SK-N-SH (cell line): ENCODE data around the gene CBLB. TPM values are rescaled to one million over a fixed set of nuclear protein-coding genes. Genes with fewer than 3 reads are reported as not detected.
A peak's percentile ranks its signal among the peaks of the same experiment; 100 is the strongest.

Experiments used
- CTCF ChIA-PET: fragments of 300-600, 350-600 bp; formaldehyde crosslinking; extraction: SDS; loops from one replicate; lab custom pipeline; 2021; lab: Yijun Ruan, JAX
- POLR2A ChIA-PET: fragments of 350-600 bp; sonication (Branson Sonifier 250); formaldehyde crosslinking; extraction: SDS; loops from one replicate; lab custom pipeline; 2020; ENCODE audit warnings: antibody characterized with exemption, inconsistent platforms; lab: Yijun Ruan, JAX
- DNase-seq: peaks from one replicate; pipeline ENCODE4 v3.0.0; 2012
- H2AFZ ChIP-seq: fragments of 200-600 bp; sonication (generic); 2 replicates; pipeline ENCODE4 v1.8.1; 2016; ENCODE audit warnings: antibody characterized with exemption, mild to moderate bottlenecking, low read depth
- H3F3A ChIP-seq: fragments of 200-600 bp; sonication (generic); replicated peaks from 2 replicates; pipeline ENCODE3; 2016; ENCODE audit warnings: antibody characterized with exemption, mild to moderate bottlenecking; ENCODE audit not compliant: insufficient read depth
- H3K27ac ChIP-seq, 2 experiments: fragments of 200-500 bp in 1 of 2; fragments of 200-600 bp in 1 of 2; sonication (Bioruptor generic) in 1 of 2; sonication (generic), shearing (Covaris generic) in 1 of 2; 2 replicates each; pipeline versions ENCODE4 v1.5.1 to v1.6.1; 2014 to 2016; ENCODE audit warnings: low read depth in 2 of 2, inconsistent platforms in 1 of 2, low read length in 1 of 2, mild to moderate bottlenecking in 1 of 2, mixed read lengths in 1 of 2
- H3K27me3 ChIP-seq: fragments of 200-600 bp; sonication (generic), shearing (Covaris generic); 2 replicates; pipeline ENCODE4 v1.6.1; 2016; ENCODE audit warnings: mixed run types; ENCODE audit not compliant: insufficient read depth
- H3K36me3 ChIP-seq, 2 experiments: fragments of 200-500 bp in 1 of 2; fragments of 200-600 bp in 1 of 2; sonication (Bioruptor generic) in 1 of 2; sonication (generic) in 1 of 2; replicated peaks in 1 of 2; 2 replicates each; pipeline versions ENCODE3 to v1.5.1; 2014 to 2016; ENCODE audit warnings: low read length in 1 of 2, mild to moderate bottlenecking in 1 of 2; ENCODE audit not compliant: insufficient read depth in 2 of 2, control insufficient read depth in 1 of 2
- H3K4me1 ChIP-seq, 2 experiments: fragments of 200-500 bp in 1 of 2; fragments of 200-600 bp in 1 of 2; sonication (Bioruptor generic) in 1 of 2; sonication (generic), shearing (Covaris generic) in 1 of 2; 2 replicates each; pipeline versions ENCODE4 v1.5.1 to v1.6.1; 2014 to 2016; ENCODE audit warnings: low read depth in 1 of 2, low read length in 1 of 2, mixed run types in 1 of 2; ENCODE audit not compliant: insufficient read depth in 2 of 2, control insufficient read depth in 1 of 2
- H3K4me2 ChIP-seq: fragments of 200-600 bp; sonication (generic), shearing (Covaris generic); 2 replicates; pipeline ENCODE4 v1.6.1; 2017; ENCODE audit warnings: mixed run types
- H3K4me3 ChIP-seq, 2 experiments: fragments of 200-500 bp in 1 of 2; fragments of 200-600 bp in 1 of 2; sonication (Bioruptor generic) in 1 of 2; sonication (generic), shearing (Covaris generic) in 1 of 2; 2 replicates each; pipeline versions ENCODE4 v1.5.1 to v1.8.1; 2014 to 2016; ENCODE audit warnings: low read depth in 2 of 2, inconsistent platforms in 1 of 2, low read length in 1 of 2, mild to moderate bottlenecking in 1 of 2, mixed read lengths in 1 of 2, moderate library complexity in 1 of 2
- H3K79me2 ChIP-seq: fragments of 200-600 bp; sonication (generic); 2 replicates; pipeline ENCODE4 v1.8.1; 2017; ENCODE audit warnings: mild to moderate bottlenecking; ENCODE audit not compliant: insufficient read depth
- H3K9ac ChIP-seq: fragments of 200-600 bp; sonication (generic); 2 replicates; pipeline ENCODE4 v1.6.1; 2017; ENCODE audit warnings: mixed run types
- H3K9me2 ChIP-seq: fragments of 200-600 bp; sonication (generic); 2 replicates; pipeline ENCODE4 v1.6.1; 2017; ENCODE audit warnings: mixed run types
- H3K9me3 ChIP-seq: fragments of 200-600 bp; sonication (generic); 2 replicates; pipeline ENCODE4 v1.6.1; 2017; ENCODE audit warnings: mixed run types, mild to moderate bottlenecking, moderate library complexity
- H4K20me1 ChIP-seq: fragments of 200-600 bp; sonication (generic); 2 replicates; pipeline ENCODE4 v1.6.1; 2017; ENCODE audit warnings: mild to moderate bottlenecking, mixed run types; ENCODE audit not compliant: insufficient read depth
- CHD2 ChIP-seq: fragments of 150-350 bp; IDR thresholded peaks from 2 replicates; pipeline ENCODE4 v1.6.1; 2018; ENCODE audit warnings: low read length; ENCODE audit not compliant: partially characterized antibody
- CTCF ChIP-seq: fragments of 200-600 bp; sonication (generic); IDR thresholded peaks from 2 replicates; pipeline ENCODE4 v1.6.1; 2017; ENCODE audit warnings: antibody characterized with exemption, mild to moderate bottlenecking, moderate library complexity
- ELF1 ChIP-seq: IDR thresholded peaks from 2 replicates; pipeline ENCODE4 v1.4.0; 2012
- EZH2phosphoT487 ChIP-seq: fragments of 200-600 bp; sonication (generic); IDR thresholded peaks from 2 replicates; pipeline ENCODE4 v1.6.1; 2017; ENCODE audit warnings: low read depth, mixed run types, mild to moderate bottlenecking, antibody characterized with exemption, moderate library complexity, borderline replicate concordance
- FOXM1 ChIP-seq: IDR thresholded peaks from 2 replicates; pipeline ENCODE4 v1.4.0; 2012; ENCODE audit warnings: low read depth, mild to moderate bottlenecking
- GABPA ChIP-seq: IDR thresholded peaks from 2 replicates; pipeline ENCODE4 v1.4.0; 2012; ENCODE audit warnings: low read depth, mild to moderate bottlenecking
- MXI1 ChIP-seq: IDR thresholded peaks from 2 replicates; pipeline ENCODE4 v1.6.1; 2012; ENCODE audit warnings: mild to moderate bottlenecking, low read depth, low read length, improper control_type of control experiment
- NRF1 ChIP-seq: IDR thresholded peaks from 2 replicates; pipeline ENCODE4 v1.6.1; 2012; ENCODE audit warnings: low read depth, mild to moderate bottlenecking, low read length
- PBX3 ChIP-seq: IDR thresholded peaks from 2 replicates; pipeline ENCODE4; 2012
- POLR2AphosphoS5 ChIP-seq: IDR thresholded peaks from 2 replicates; pipeline ENCODE4 v1.6.1; 2012; ENCODE audit warnings: low read depth, low read length
- REST ChIP-seq: IDR thresholded peaks from 2 replicates; pipeline ENCODE4 v1.6.1; 2012; ENCODE audit warnings: mild to moderate bottlenecking, low read depth, low read length, moderate library complexity
- RXRA ChIP-seq: IDR thresholded peaks from 2 replicates; pipeline ENCODE4 v1.4.0; 2012; ENCODE audit warnings: low read depth, mild to moderate bottlenecking, borderline replicate concordance
- SIN3A ChIP-seq: IDR thresholded peaks from 2 replicates; pipeline ENCODE4 v1.6.1; 2012; ENCODE audit warnings: low read depth, mild to moderate bottlenecking, low read length, moderate library complexity, borderline replicate concordance
- SMC3 ChIP-seq: IDR thresholded peaks from 2 replicates; pipeline ENCODE4 v1.6.1; 2012; ENCODE audit warnings: low read depth, low read length, improper control_type of control experiment
- USF1 ChIP-seq: IDR thresholded peaks from 2 replicates; pipeline ENCODE4 v1.4.0; 2012; ENCODE audit warnings: low read depth, borderline replicate concordance
- USF2 ChIP-seq: fragments of 150-350 bp; IDR thresholded peaks from 2 replicates; pipeline ENCODE4 v1.6.1; 2017; ENCODE audit warnings: antibody characterized with exemption, low read length, low read depth, borderline replicate concordance
- YY1 ChIP-seq: IDR thresholded peaks from 2 replicates; pipeline ENCODE4 v1.4.0; 2012; ENCODE audit warnings: low read depth, mild to moderate bottlenecking
- WGBS: methylation state at CpG from one replicate; pipeline ENCODE4 v1.1.6; 2017; ENCODE audit warnings: low lambda C conversion rate; 5-methylcytosine and 5-hydroxymethylcytosine counted together
- polyA plus RNA-seq, 3 experiments: library from polyadenylated mRNA; depleted of rRNA; stranded (reverse); fragments of >200 nt; gene quantifications; 2 replicates each; pipeline ENCODE4 v1.2.3, GENCODE V29; 2012
- TF ChIP-seq, protein P1 (sequence below): IDR thresholded peaks from 2 replicates; pipeline ENCODE4 v1.4.0; 2012; ENCODE audit warnings: low read depth

The CBLB gene
- polyA plus RNA-seq, 1 of the 3 experiments (the other 2 are of a cell fraction) = 4.4 TPM

GRCh38 chr3:105883798-105884377 is 15.1 kb upstream of the CBLB start (continued):
- TF ChIP-seq EZH2phosphoT487 (no peak), YY1 (no peak), FOXM1 (no peak), ELF1 (no peak), SIN3A (no peak), CTCF (no peak), REST (no peak), CHD2 (peak; percentile 45), USF1 (no peak), POLR2AphosphoS5 (no peak)
- TF ChIP-seq, protein P1, sequence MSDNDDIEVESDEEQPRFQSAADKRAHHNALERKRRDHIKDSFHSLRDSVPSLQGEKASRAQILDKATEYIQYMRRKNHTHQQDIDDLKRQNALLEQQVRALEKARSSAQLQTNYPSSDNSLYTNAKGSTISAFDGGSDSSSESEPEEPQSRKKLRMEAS = no peak
- TF ChIP-seq, all 33 proteins: peak for 7

DNA sequence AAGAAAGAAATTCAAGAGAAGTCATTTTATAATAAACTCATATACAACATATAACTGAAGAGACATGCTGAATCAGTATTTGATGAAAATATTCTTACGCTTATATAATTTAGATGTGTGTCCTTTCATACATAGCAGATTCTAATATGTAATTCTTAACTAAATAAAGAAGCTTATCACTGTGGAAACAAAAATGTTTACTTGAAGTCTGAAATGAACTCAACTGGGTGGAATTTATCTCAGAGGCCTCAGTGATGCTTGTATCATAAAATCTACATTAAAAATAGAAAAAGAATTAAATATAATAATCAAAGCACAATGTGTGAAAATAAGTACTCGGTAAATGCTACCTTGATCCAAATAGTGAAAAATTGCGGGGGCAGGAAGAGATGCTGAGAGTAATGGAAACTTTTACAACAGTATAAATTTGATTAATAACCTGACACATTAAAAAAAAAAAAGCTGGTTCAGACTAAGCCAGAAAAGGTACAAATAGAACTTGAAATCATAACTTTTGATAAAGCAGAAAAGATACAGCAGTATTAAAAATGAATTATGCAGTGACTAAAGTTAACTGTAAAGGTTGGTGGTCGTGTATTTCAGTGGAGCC is 12.0 kb upstream of the CBLB start:
- peaks cover 3% of the 10 kb centered on the region for H3F3A ChIP-seq
- H3K27me3 ChIP-seq = no peaks in the 10 kb centered on the region
- H2AFZ ChIP-seq = no peak overlapping the region
- TF ChIP-seq NRF1 (no peak), POLR2AphosphoS5 (no peak), USF2 (no peak), RXRA (no peak), GABPA (no peak), SMC3 (no peak), PBX3 (no peak), YY1 (no peak), MXI1 (no peak), CHD2 (no peak), SIN3A (no peak)
- 90% methylated on average over 4 of the region's 4 CpGs for WGBS
- no peaks in the 10 kb centered on the region for H3K9me2 ChIP-seq
- H4K20me1 ChIP-seq = no peaks in the 10 kb centered on the region
- H3K4me3 ChIP-seq = no peak overlapping the region
- H3K4me2 ChIP-seq = no peak overlapping the region
- no peaks in the 10 kb centered on the region for H3K79me2 ChIP-seq
- POLR2A ChIA-PET = no interaction called here
- CTCF ChIA-PET = interaction anchor here (0.6 to 1.1 kb wide), 2 partner anchors 10 to 81 kb away, joined by 3 to 6 read pairs; no protein-coding TSS in a partner anchor
- peaks cover 0 to 11% of the 10 kb centered on the region in 2 experiments; a peak in 3 of 4 replicates for H3K4me1 ChIP-seq
- H3K36me3 ChIP-seq = no peaks in the 10 kb centered on the region
- H3K9ac ChIP-seq = no peak overlapping the region
- no peak overlapping the region for H3K27ac ChIP-seq
- no peaks in the 10 kb centered on the region for H3K9me3 ChIP-seq
- no peak for DNase-seq
